K562 (cell line): ENCODE results near the gene MACROD2. TPM values are rescaled to one million over a fixed set of nuclear protein-coding genes. Genes with fewer than 3 reads are reported as not detected.

Experiments
- DDX20 ChIP-seq: fragments of 450-650 bp; IDR thresholded peaks from 2 replicates; pipeline ENCODE4 v1.6.1; 2016; ENCODE audit warnings: missing genetic modification characterization, low read depth, mild to moderate bottlenecking, missing compliant biosample characterization, moderate library complexity
- L3MBTL2 ChIP-seq: fragments of 450-650 bp; IDR thresholded peaks from 2 replicates; pipeline ENCODE4 v1.6.1; 2016; ENCODE audit warnings: mild to moderate bottlenecking, moderate library complexity
- MCM3 ChIP-seq: fragments of 450-650 bp; IDR thresholded peaks from 2 replicates; pipeline ENCODE4 v1.6.1; 2016
- NFXL1 ChIP-seq: fragments of 450-650 bp; formaldehyde crosslinking; IDR thresholded peaks from 2 replicates; pipeline ENCODE4 v1.4.0; 2021; ENCODE audit warnings: mild to moderate bottlenecking
- RAD51 ChIP-seq: fragments of 450-650 bp; IDR thresholded peaks from 2 replicates; pipeline ENCODE4 v1.7.1; 2016; ENCODE audit warnings: low read depth, mild to moderate bottlenecking, borderline replicate concordance
- ZFX ChIP-seq: sonication (generic); formaldehyde crosslinking; IDR thresholded peaks from 2 replicates; pipeline ENCODE4 v1.8.0; 2022; ENCODE audit warnings: mild to moderate bottlenecking, missing genetic modification reagents, moderate library complexity
- ZNF445 ChIP-seq: fragments of 250-450 bp; sonication (Bioruptor Pico); IDR thresholded peaks from 2 replicates; pipeline ENCODE4 v1.4.0; 2020; ENCODE audit warnings: low read depth, mild to moderate bottlenecking, moderate library complexity
- polyA plus RNA-seq, 8 experiments: library from polyadenylated mRNA; depleted of rRNA in 4 of 8; stranded (reverse) in 5 of 8; unstranded in 3 of 8; fragments of >200 nt; fragmentation: Nextera tagmentation in 2 of 8; fragmentation: Illumina TruSeq in 1 of 8; extraction: Ambion mirVana in 2 of 8; extraction: Trizol in 1 of 8; gene quantifications; 2 replicates each; pipeline versions ENCODE4 v1.2.1 to v1.2.3, GENCODE V29; 2011 to 2014; ENCODE audit warnings: inconsistent platforms in 1 of 8, missing spikeins in 1 of 8
- total RNA-seq, 7 experiments: library from RNA; depleted of rRNA in 6 of 7; stranded (reverse); fragments of >200 nt in 6 of 7; fragmentation: Illumina TruSeq in 2 of 7; extraction: Trizol in 2 of 7; gene quantifications; 2 replicates each; pipeline versions ENCODE4 v1.2.1 to v1.2.3, GENCODE V29; 2011 to 2021; ENCODE audit warnings: low replicate concordance in 1 of 7
- TF ChIP-seq, protein P1 (sequence below): fragments of 450-650 bp; IDR thresholded peaks from 2 replicates; pipeline ENCODE4 v1.6.1; 2016; ENCODE audit warnings: mild to moderate bottlenecking, moderate library complexity
- TF ChIP-seq, protein P2 (sequence below), 2 experiments: IDR thresholded peaks in 1 of 2; conservative IDR thresholded peaks in 1 of 2; 2 replicates each; pipeline ENCODE4 v1.6.1; 2016; ENCODE audit warnings: low read depth in 2 of 2, mild to moderate bottlenecking in 1 of 2, missing compliant biosample characterization in 1 of 2, missing genetic modification characterization in 1 of 2, moderate library complexity in 1 of 2

Gene MACROD2
- total and polyA plus RNA-seq, 9 of the 15 experiments (the other 6 are each of a cell fraction or from before 2014, with no cell fraction given), result not detected

DNA sequence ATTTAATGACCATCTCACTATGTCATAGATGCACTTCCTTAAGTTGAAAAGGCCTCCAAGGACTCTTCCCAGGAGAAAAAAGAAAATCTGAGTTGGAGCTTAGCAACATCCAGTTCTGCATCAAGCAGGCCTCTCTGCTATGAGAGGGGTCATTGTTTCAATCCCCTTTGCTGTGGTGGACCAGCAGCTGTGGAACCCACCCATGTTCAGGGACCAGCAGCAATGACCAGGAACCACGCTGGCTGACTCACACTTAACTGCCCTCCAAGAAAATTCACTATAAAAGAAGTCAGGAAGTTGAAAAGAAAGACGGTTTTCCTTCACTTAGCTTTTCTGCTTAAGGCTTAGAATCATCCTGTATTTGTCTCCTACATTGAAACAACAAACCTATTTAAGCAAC is 1404.5 kb downstream of the MACROD2 start (continued):
- TF ChIP-seq, protein P1, sequence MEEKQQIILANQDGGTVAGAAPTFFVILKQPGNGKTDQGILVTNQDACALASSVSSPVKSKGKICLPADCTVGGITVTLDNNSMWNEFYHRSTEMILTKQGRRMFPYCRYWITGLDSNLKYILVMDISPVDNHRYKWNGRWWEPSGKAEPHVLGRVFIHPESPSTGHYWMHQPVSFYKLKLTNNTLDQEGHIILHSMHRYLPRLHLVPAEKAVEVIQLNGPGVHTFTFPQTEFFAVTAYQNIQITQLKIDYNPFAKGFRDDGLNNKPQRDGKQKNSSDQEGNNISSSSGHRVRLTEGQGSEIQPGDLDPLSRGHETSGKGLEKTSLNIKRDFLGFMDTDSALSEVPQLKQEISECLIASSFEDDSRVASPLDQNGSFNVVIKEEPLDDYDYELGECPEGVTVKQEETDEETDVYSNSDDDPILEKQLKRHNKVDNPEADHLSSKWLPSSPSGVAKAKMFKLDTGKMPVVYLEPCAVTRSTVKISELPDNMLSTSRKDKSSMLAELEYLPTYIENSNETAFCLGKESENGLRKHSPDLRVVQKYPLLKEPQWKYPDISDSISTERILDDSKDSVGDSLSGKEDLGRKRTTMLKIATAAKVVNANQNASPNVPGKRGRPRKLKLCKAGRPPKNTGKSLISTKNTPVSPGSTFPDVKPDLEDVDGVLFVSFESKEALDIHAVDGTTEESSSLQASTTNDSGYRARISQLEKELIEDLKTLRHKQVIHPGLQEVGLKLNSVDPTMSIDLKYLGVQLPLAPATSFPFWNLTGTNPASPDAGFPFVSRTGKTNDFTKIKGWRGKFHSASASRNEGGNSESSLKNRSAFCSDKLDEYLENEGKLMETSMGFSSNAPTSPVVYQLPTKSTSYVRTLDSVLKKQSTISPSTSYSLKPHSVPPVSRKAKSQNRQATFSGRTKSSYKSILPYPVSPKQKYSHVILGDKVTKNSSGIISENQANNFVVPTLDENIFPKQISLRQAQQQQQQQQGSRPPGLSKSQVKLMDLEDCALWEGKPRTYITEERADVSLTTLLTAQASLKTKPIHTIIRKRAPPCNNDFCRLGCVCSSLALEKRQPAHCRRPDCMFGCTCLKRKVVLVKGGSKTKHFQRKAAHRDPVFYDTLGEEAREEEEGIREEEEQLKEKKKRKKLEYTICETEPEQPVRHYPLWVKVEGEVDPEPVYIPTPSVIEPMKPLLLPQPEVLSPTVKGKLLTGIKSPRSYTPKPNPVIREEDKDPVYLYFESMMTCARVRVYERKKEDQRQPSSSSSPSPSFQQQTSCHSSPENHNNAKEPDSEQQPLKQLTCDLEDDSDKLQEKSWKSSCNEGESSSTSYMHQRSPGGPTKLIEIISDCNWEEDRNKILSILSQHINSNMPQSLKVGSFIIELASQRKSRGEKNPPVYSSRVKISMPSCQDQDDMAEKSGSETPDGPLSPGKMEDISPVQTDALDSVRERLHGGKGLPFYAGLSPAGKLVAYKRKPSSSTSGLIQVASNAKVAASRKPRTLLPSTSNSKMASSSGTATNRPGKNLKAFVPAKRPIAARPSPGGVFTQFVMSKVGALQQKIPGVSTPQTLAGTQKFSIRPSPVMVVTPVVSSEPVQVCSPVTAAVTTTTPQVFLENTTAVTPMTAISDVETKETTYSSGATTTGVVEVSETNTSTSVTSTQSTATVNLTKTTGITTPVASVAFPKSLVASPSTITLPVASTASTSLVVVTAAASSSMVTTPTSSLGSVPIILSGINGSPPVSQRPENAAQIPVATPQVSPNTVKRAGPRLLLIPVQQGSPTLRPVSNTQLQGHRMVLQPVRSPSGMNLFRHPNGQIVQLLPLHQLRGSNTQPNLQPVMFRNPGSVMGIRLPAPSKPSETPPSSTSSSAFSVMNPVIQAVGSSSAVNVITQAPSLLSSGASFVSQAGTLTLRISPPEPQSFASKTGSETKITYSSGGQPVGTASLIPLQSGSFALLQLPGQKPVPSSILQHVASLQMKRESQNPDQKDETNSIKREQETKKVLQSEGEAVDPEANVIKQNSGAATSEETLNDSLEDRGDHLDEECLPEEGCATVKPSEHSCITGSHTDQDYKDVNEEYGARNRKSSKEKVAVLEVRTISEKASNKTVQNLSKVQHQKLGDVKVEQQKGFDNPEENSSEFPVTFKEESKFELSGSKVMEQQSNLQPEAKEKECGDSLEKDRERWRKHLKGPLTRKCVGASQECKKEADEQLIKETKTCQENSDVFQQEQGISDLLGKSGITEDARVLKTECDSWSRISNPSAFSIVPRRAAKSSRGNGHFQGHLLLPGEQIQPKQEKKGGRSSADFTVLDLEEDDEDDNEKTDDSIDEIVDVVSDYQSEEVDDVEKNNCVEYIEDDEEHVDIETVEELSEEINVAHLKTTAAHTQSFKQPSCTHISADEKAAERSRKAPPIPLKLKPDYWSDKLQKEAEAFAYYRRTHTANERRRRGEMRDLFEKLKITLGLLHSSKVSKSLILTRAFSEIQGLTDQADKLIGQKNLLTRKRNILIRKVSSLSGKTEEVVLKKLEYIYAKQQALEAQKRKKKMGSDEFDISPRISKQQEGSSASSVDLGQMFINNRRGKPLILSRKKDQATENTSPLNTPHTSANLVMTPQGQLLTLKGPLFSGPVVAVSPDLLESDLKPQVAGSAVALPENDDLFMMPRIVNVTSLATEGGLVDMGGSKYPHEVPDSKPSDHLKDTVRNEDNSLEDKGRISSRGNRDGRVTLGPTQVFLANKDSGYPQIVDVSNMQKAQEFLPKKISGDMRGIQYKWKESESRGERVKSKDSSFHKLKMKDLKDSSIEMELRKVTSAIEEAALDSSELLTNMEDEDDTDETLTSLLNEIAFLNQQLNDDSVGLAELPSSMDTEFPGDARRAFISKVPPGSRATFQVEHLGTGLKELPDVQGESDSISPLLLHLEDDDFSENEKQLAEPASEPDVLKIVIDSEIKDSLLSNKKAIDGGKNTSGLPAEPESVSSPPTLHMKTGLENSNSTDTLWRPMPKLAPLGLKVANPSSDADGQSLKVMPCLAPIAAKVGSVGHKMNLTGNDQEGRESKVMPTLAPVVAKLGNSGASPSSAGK, result no peak
- TF ChIP-seq MCM3 (no peak), NFXL1 (CRISPR knock-in tag) (no peak), L3MBTL2 (no peak), DDX20 (tag) (no peak), ZNF445 (CRISPR knock-in tag) (no peak), ZFX (CRISPR knock-in tag) (no peak), RAD51 (no peak)
- TF ChIP-seq, protein P2, sequence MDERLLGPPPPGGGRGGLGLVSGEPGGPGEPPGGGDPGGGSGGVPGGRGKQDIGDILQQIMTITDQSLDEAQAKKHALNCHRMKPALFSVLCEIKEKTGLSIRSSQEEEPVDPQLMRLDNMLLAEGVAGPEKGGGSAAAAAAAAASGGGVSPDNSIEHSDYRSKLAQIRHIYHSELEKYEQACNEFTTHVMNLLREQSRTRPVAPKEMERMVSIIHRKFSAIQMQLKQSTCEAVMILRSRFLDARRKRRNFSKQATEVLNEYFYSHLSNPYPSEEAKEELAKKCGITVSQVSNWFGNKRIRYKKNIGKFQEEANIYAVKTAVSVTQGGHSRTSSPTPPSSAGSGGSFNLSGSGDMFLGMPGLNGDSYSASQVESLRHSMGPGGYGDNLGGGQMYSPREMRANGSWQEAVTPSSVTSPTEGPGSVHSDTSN (CRISPR knock-in tag; IDR thresholded peaks at IDR 0.05; ENCODE audit: low read depth), result no peak
- TF ChIP-seq, protein P2 (tag; conservative IDR thresholded peaks at IDR 0.05; ENCODE audit: low read depth), result no peak
